Suprapubic skin (tissue), 4 donors: ENCODE data around the gene MFAP2. TPM values are rescaled to one million over a fixed set of nuclear protein-coding genes. Genes with fewer than 3 reads are reported as not detected.
A peak's percentile ranks its signal among the peaks of the same experiment; 100 is the strongest.

ENCODE experiments used
- DNase-seq, 2 donors: peaks; one replicate each; pipeline ENCODE4 v3.0.0-alpha.2; 2019; ENCODE audit warnings: low spot score in 2 of 2
- H3K27ac ChIP-seq: fragments of 200-600 bp; sonication (generic); one replicate; pipeline ENCODE4 v1.5.1; 2019
- H3K27me3 ChIP-seq: fragments of 200-600 bp; sonication (generic); one replicate; pipeline ENCODE4 v1.5.1; 2019
- H3K36me3 ChIP-seq: fragments of 200-600 bp; sonication (generic); one replicate; pipeline ENCODE4 v1.5.1; 2019
- H3K4me1 ChIP-seq: fragments of 200-600 bp; sonication (generic); one replicate; pipeline ENCODE4 v1.5.1; 2019
- H3K4me3 ChIP-seq: fragments of 200-600 bp; sonication (generic); one replicate; pipeline ENCODE4 v1.5.1; 2019; ENCODE audit warnings: mild to moderate bottlenecking
- H3K9me3 ChIP-seq: fragments of 200-600 bp; sonication (generic); one replicate; pipeline ENCODE4 v1.5.1; 2019
- EP300 ChIP-seq: sonication (generic); formaldehyde crosslinking; IDR thresholded peaks from one replicate; pipeline ENCODE4 v1.6.1; 2017; ENCODE audit warnings: antibody characterized with exemption
- POLR2A ChIP-seq, 2 donors: fragments of 450-650 bp; IDR thresholded peaks; one replicate each; pipeline ENCODE4 v1.6.1; 2017; ENCODE audit warnings: antibody characterized with exemption in 2 of 2, mild to moderate bottlenecking in 2 of 2, moderate library complexity in 2 of 2
- POLR2AphosphoS5 ChIP-seq, 3 donors: sonication (generic); formaldehyde crosslinking; IDR thresholded peaks; one replicate each; pipeline ENCODE4 v1.6.1; 2017; ENCODE audit warnings: antibody characterized with exemption in 3 of 3
- WGBS: methylation state at CpG from one replicate; pipeline ENCODE4 v1.1.5; 2018; 5-methylcytosine and 5-hydroxymethylcytosine counted together
- total RNA-seq, 4 donors: library from RNA; depleted of rRNA; stranded (reverse); fragments of >200 nt; gene quantifications; one replicate each; pipeline ENCODE4 v1.1.0, GENCODE V29; 2016
- TF ChIP-seq, protein P1 (sequence below), 2 donors: fragments of 200-600 bp in 1 of 2; fragments of 450-650 bp in 1 of 2; sonication (generic) in 1 of 2; IDR thresholded peaks; one replicate each; pipeline ENCODE4 v1.5.1; 2016 to 2019; ENCODE audit warnings: antibody characterized with exemption in 2 of 2, mild to moderate bottlenecking in 1 of 2, moderate library complexity in 1 of 2

The MFAP2 gene
- total RNA-seq, 4 donors from 2014 or later, result 5.6 to 8.3 (median 7.1) TPM

DNA sequence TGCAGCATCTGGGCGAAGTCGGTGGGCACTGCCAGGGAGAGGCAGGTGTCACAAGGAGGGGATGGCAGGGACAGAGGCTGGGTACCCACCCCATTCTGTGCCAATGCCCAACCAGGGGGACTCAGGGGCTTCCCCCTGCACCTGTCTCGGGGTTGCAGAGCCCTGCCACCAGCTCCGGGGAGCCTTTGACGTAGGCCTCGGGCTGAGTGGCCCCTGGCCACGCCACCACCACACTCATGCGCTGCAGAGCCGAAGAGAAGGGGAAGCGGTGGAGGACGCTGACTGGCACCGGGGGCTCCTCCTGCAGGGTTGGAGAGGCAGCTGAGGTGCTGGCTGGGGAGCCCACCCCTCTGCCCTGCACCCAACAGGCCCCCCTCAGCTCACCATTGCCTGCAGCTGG, 11.7 kb upstream of the MFAP2 start:
- no peak for DNase-seq
- Histone ChIP-seq H3K27me3 (no peaks in the 10 kb centered on the region), H3K4me3 (no peak overlapping the region), H3K36me3 (peaks cover 65% of the 10 kb centered on the region), H3K27ac (no peak overlapping the region), H3K9me3 (no peaks in the 10 kb centered on the region), H3K4me1 (no peaks in the 10 kb centered on the region)
- WGBS, result no CpG with 5 or more reads among the region's 12 CpGs
- TF ChIP-seq EP300 (no peak), POLR2A (IDR thresholded peaks at IDR 0.05) (no peak), POLR2AphosphoS5 (IDR thresholded peaks at IDR 0.05) (no peak)
- TF ChIP-seq, protein P1, sequence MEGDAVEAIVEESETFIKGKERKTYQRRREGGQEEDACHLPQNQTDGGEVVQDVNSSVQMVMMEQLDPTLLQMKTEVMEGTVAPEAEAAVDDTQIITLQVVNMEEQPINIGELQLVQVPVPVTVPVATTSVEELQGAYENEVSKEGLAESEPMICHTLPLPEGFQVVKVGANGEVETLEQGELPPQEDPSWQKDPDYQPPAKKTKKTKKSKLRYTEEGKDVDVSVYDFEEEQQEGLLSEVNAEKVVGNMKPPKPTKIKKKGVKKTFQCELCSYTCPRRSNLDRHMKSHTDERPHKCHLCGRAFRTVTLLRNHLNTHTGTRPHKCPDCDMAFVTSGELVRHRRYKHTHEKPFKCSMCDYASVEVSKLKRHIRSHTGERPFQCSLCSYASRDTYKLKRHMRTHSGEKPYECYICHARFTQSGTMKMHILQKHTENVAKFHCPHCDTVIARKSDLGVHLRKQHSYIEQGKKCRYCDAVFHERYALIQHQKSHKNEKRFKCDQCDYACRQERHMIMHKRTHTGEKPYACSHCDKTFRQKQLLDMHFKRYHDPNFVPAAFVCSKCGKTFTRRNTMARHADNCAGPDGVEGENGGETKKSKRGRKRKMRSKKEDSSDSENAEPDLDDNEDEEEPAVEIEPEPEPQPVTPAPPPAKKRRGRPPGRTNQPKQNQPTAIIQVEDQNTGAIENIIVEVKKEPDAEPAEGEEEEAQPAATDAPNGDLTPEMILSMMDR (IDR thresholded peaks at IDR 0.05), result no peak

DNA sequence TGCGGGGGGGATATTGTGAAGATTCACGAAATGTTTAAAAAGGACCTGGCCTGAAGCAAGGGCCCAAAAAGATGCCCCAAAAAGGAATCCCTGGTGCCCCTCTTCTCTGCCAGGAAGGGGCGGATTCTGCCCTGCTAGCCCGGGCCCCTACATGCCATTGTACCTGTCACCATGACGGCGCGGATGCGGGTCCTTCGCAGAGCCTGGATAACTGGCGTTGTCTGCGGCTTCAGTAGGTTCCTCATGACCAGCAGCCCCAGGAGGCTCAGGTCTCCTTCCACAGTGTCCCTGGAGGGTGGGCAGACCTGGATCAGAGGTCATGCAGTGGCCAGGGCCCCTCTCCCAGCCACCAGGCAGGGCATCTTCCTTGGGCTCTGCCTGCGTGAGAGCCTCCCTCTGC, 11.2 kb upstream of the MFAP2 start:
- Histone ChIP-seq H3K4me1 (no peaks in the 10 kb centered on the region), H3K27me3 (no peaks in the 10 kb centered on the region), H3K9me3 (no peaks in the 10 kb centered on the region), H3K27ac (no peak overlapping the region), H3K4me3 (no peak overlapping the region), H3K36me3 (peaks cover 65% of the 10 kb centered on the region)
- TF ChIP-seq, protein P1 (IDR thresholded peaks at IDR 0.05), result no peak
- TF ChIP-seq EP300 (no peak), POLR2AphosphoS5 (IDR thresholded peaks at IDR 0.05) (no peak), POLR2A (IDR thresholded peaks at IDR 0.05) (no peak)
- no peak for DNase-seq
- WGBS, result 98% methylated on average over 4 of the region's 12 CpGs

DNA sequence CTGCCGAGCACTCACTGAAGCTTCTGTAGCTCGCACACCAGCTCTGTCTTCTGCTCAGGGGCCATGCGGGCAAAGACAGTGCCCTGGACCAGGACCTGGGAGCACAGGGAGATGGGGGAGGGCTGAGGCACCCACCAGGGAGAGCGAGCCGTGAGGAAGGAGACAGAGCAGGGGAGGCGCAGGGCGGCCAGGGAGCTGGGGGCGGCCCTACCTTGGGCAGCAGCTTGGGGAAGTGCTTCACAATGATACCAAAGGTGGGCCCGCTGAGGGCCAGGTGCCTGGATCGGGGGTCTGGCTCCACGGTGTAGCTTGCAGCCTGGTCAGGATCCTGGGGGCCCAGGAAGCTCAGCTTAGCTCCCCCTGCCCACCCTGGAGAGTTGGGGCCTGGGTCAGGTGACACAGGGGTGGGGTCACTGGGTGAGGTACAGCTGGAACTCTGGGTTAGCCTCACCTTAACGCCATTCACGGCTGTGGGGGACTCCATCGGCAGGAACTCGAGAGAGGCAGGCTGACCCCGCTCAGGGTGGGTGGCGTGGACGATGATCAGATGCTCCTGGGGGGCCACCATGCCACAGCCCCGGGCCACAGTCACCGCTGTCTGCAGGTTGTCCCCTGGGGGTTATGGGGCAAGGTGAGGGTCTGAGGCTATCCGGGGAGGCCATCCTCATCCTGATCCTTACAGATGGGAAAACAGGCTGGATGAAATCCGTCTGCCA, 9.4 kb upstream of the MFAP2 start:
- TF ChIP-seq POLR2A (IDR thresholded peaks at IDR 0.05) (no peak), POLR2AphosphoS5 (IDR thresholded peaks at IDR 0.05) (no peak), EP300 (no peak)
- TF ChIP-seq, protein P1 (IDR thresholded peaks at IDR 0.05), result no peak
- H3K4me1 ChIP-seq, result peaks cover 2% of the 10 kb centered on the region
- peaks cover 63% of the 10 kb centered on the region for H3K36me3 ChIP-seq
- no peaks in the 10 kb centered on the region for H3K9me3 ChIP-seq
- H3K4me3 ChIP-seq, result no peak overlapping the region
- 85% methylated on average over 22 of the region's 22 CpGs for WGBS
- H3K27me3 ChIP-seq, result no peaks in the 10 kb centered on the region
- DNase-seq, result no peak
- H3K27ac ChIP-seq, result no peak overlapping the region

DNA sequence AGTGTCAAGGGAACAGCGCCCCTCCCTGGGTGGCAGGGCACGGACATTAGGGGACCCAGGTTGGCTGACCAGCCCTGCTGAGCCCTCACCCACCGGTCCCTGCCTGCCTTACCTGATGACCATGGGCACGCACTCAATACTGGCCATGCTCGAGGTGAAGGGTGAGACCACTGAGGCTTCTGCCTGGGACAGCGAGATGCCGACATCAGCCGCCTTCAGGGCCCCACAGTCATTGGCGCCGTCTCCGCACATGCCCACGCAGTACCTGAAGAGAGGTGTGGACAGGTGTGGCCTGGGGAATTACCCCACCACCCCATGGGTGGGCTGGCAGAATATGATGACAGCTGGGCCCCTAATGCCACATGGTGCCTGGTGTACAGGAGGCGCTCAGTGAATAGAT, 7.8 kb upstream of the MFAP2 start:
- no peak for TF ChIP-seq POLR2A (IDR thresholded peaks at IDR 0.05)
- TF ChIP-seq, protein P1 (IDR thresholded peaks at IDR 0.05), result no peak
- no peak for TF ChIP-seq POLR2AphosphoS5 (IDR thresholded peaks at IDR 0.05)
- no peak for TF ChIP-seq EP300
- Histone ChIP-seq H3K36me3 (peaks cover 60% of the 10 kb centered on the region), H3K4me1 (peaks cover 15% of the 10 kb centered on the region), H3K4me3 (no peak overlapping the region), H3K27me3 (no peaks in the 10 kb centered on the region), H3K9me3 (no peaks in the 10 kb centered on the region), H3K27ac (no peak overlapping the region)
- no peak for DNase-seq
- 100% methylated on average over 1 of the region's 13 CpGs for WGBS

DNA sequence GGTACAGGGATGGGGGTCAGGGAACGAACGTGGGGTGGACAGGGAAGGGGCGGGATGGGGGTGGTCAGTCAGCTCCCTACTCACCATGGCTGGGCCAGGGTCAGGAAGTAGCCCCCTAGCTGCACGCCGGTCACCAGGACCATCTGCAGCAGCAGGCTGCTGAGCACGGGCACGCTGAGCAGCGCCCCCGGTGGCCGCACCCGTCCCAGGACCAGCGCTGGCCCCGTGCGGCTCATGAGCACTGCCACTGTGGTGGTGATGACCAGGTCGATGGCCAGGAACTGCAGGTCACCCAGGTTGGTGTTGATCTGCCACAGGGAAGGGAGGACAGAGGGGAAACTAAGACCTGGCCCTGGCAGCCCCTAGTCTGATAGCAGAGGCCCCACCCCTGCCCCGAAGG, 6.5 kb upstream of the MFAP2 start:
- Histone ChIP-seq H3K4me1 (peaks cover 15% of the 10 kb centered on the region), H3K9me3 (no peaks in the 10 kb centered on the region), H3K27ac (no peak overlapping the region), H3K27me3 (no peaks in the 10 kb centered on the region), H3K4me3 (no peak overlapping the region), H3K36me3 (peaks cover 56% of the 10 kb centered on the region)
- no peak for DNase-seq
- WGBS, result 93% methylated on average over 6 of the region's 16 CpGs
- no peak for TF ChIP-seq POLR2AphosphoS5 (IDR thresholded peaks at IDR 0.05)
- TF ChIP-seq EP300, result no peak
- TF ChIP-seq, protein P1 (IDR thresholded peaks at IDR 0.05), result peak in 1 of 2 donors; percentile 6
- no peak for TF ChIP-seq POLR2A (IDR thresholded peaks at IDR 0.05)
